ENCODE data around the gene LMBR1.

DNA sequence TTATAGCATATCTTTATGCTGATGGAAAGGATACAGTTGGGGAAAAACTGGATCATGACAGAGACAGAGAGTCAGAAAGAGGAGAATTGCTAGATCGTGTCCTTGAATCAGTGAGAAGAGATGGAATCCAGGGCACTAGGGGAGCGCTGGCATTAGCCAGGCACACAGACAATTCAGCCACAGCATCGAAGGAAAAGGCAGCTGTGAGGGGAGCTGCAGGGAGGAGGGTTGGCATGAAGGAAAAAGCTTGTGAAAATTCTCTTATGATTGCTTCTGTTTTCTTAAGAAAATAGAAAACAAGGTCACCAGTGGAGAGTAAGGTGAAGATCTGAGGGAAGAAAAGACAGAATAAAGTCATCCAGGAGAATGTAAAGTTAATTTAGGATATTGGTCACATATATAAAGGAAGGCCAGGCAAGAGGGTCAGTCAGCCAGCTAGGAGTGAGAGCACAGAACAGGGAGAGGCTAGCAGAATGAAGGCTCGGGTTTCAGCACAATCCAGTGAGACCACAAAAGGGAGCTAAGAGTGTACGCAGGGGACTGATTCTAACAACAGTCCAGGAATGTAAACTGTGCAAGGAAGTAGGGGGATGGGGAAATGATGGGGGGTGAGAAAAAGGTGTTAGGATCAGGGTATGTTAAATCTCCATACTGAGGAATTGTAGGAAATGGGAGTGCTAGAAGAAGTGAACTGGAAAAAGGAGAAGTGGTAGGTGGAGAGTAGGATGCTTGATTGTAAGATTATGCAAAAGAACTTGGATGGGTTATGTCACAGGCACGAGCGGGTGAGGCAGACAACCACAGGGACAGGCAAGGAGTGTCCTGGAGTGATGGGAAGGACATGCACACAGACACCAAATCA lies 140.4 kb downstream of the LMBR1 start:
- no peak for TF ChIP-seq TCF7L2 (IDR thresholded peaks at IDR 0.05; ENCODE audit: low read depth, low read length)
- TF ChIP-seq, protein P1, sequence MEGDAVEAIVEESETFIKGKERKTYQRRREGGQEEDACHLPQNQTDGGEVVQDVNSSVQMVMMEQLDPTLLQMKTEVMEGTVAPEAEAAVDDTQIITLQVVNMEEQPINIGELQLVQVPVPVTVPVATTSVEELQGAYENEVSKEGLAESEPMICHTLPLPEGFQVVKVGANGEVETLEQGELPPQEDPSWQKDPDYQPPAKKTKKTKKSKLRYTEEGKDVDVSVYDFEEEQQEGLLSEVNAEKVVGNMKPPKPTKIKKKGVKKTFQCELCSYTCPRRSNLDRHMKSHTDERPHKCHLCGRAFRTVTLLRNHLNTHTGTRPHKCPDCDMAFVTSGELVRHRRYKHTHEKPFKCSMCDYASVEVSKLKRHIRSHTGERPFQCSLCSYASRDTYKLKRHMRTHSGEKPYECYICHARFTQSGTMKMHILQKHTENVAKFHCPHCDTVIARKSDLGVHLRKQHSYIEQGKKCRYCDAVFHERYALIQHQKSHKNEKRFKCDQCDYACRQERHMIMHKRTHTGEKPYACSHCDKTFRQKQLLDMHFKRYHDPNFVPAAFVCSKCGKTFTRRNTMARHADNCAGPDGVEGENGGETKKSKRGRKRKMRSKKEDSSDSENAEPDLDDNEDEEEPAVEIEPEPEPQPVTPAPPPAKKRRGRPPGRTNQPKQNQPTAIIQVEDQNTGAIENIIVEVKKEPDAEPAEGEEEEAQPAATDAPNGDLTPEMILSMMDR (IDR thresholded peaks at IDR 0.05): no peak
